Naive B cell (primary cell): Measurements from ENCODE around the gene SSBP2. TPM values are rescaled to one million over a fixed set of nuclear protein-coding genes. Genes with fewer than 3 reads are reported as not detected.
A peak's percentile ranks its signal among the peaks of the same experiment; 100 is the strongest.

Source experiments
- ATAC-seq, 2 donors: fragments of 150-1000 bp; cut with Tn5 transposase; 2 replicates each; pipeline ENCODE4 v1.10.0; 2021; ENCODE audit warnings: low read depth in 2 of 2, mild to moderate bottlenecking in 2 of 2, moderate library complexity in 2 of 2
- DNase-seq: peaks from one replicate; pipeline ENCODE4 v3.0.0; 2022
- H3K27ac Mint-ChIP-seq, 6 donors: one replicate each; pipeline ENCODE4 v1.8.0; 2020 to 2022; ENCODE audit warnings: mild to moderate bottlenecking in 6 of 6, mixed read lengths in 6 of 6, moderate library complexity in 5 of 6, inconsistent platforms in 2 of 6
- H3K27me3 Mint-ChIP-seq, 3 donors: one replicate each; pipeline ENCODE4 v1.8.0; 2021 to 2022; ENCODE audit warnings: mixed read lengths in 3 of 3, mild to moderate bottlenecking in 1 of 3
- H3K36me3 Mint-ChIP-seq, 2 donors: one replicate each; pipeline ENCODE4 v1.8.0; 2020 to 2022; ENCODE audit warnings: mixed read lengths in 2 of 2, inconsistent platforms in 1 of 2, mild to moderate bottlenecking in 1 of 2
- H3K4me1 Mint-ChIP-seq, 3 donors: one replicate each; pipeline ENCODE4 v1.8.0; 2020 to 2022; ENCODE audit warnings: mixed read lengths in 3 of 3, inconsistent platforms in 1 of 3, mild to moderate bottlenecking in 1 of 3, moderate library complexity in 1 of 3
- H3K4me3 Mint-ChIP-seq, 8 donors: one replicate each; pipeline ENCODE4 v1.8.0; 2020 to 2022; ENCODE audit warnings: mild to moderate bottlenecking in 8 of 8, mixed read lengths in 8 of 8, moderate library complexity in 8 of 8, inconsistent platforms in 2 of 8
- H3K9me3 Mint-ChIP-seq, 7 donors: one replicate each; pipeline ENCODE4 v1.8.0; 2020 to 2022; ENCODE audit warnings: mixed read lengths in 7 of 7, mild to moderate bottlenecking in 5 of 7, inconsistent platforms in 2 of 7, moderate library complexity in 1 of 7
- polyA plus RNA-seq, 6 donors: library from polyadenylated mRNA; unstranded; fragments of 300-500 nt; fragmentation: Illumina TruSeq; gene quantifications; one replicate each; pipeline ENCODE4 v1.2.3, GENCODE V29; 2021; ENCODE audit warnings: low read depth in 6 of 6

Gene SSBP2
- polyA plus RNA-seq, 6 donors from 2014 or later: 111 to 202 (median 140) TPM

DNA sequence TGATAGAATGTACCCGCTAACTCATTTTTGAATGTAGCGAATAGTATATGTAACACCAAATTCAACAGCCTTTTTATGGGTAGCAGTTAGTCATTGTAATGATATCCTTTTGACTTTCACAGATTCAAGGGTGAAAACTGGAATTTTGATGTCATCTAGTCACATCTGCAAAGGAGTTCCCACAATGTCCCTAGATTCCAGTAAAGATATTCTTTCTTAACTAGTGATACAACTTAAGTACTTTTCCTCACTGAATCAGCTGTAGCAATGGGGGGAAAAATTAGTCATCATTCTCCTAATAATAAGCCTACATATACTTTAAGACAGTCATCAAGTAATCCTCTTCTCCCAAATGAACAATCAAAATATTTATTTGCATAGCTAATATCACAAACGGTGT lies 11.5 kb upstream of the SSBP2 start:
- no peaks in the 10 kb centered on the region for H3K36me3 Mint-ChIP-seq
- no peak for ATAC-seq
- H3K27me3 Mint-ChIP-seq: no peaks in the 10 kb centered on the region
- peaks cover 8 to 19% (median 10%) of the 10 kb centered on the region in 3 donors for H3K4me1 Mint-ChIP-seq
- no peak for DNase-seq
- no peak overlapping the region for H3K27ac Mint-ChIP-seq
- H3K4me3 Mint-ChIP-seq: no peak overlapping the region
- H3K9me3 Mint-ChIP-seq: no peaks in the 10 kb centered on the region

DNA sequence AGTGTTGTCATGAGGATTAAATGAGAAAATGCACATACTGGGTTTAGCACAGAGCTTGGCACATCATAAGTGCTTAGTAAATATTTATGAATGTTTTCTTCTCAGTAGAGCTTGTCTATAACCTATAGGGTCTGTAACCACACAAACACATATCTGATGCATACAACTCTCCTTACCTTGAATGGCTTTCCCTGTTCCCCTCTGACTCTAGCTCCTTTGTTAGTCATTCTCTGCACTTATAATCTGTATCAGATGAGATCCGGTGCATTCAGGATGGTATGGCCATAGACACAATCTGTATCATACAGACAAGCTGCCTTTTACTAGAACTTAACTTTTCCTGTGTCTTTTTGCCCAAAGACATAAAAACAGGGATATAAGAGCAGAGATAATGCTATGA lies 11.1 kb upstream of the SSBP2 start:
- Mint-ChIP-seq H3K4me1 (peaks cover 8 to 19% (median 10%) of the 10 kb centered on the region in 3 donors), H3K36me3 (no peaks in the 10 kb centered on the region), H3K27ac (no peak overlapping the region), H3K27me3 (no peaks in the 10 kb centered on the region), H3K9me3 (no peaks in the 10 kb centered on the region), H3K4me3 (no peak overlapping the region)
- no peak for DNase-seq
- no peak for ATAC-seq

DNA sequence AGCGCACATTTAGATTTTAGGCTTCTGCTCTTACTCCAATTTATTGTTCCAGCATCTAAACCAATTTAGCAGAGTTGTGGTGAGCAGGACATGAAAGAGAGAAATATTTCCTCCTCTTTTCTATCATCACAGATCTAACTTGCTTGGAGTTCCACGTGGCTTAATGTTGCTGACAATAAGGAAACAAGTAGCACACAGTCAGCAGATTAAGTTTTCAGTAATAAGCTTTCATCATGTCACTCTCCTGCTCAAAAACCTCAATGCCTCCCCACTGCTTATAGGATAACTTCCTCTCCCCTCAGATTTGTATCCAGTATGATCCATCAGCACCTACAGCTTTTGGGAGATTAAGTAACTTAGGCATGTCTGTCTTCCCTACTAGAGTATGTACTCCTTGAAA lies 10.4 kb upstream of the SSBP2 start:
- H3K9me3 Mint-ChIP-seq: no peaks in the 10 kb centered on the region
- no peaks in the 10 kb centered on the region for H3K27me3 Mint-ChIP-seq
- peaks cover 8 to 19% (median 10%) of the 10 kb centered on the region in 3 donors for H3K4me1 Mint-ChIP-seq
- ATAC-seq (no peak), DNase-seq (no peak)
- H3K27ac Mint-ChIP-seq: peak overlapping the region in 1 of 6 donors; percentile 57
- H3K36me3 Mint-ChIP-seq: no peaks in the 10 kb centered on the region
- H3K4me3 Mint-ChIP-seq: no peak overlapping the region

DNA sequence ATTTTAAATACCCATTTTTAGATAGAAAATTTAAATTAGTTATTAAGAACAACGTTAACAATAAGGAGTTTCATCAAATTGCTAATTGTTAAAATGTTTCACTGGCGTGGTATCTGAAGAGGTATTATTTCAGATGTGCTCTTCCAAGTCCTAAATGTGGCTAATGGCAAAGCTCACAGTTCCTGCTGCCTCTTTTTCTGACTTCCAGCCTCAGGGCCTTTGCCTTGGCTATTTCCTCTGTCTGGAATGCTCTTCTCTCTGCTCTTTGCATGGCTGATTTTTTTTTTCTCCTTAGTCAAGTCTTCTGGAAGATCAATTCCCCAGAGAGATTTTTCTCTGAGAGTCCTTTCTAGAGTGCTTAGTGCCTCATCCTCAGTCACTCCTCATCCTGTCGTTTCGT lies 9.6 kb upstream of the SSBP2 start:
- ATAC-seq (no peak), DNase-seq (no peak)
- H3K27ac Mint-ChIP-seq: peak overlapping the region in 1 of 6 donors; percentile 7
- H3K9me3 Mint-ChIP-seq: no peaks in the 10 kb centered on the region
- H3K4me3 Mint-ChIP-seq: no peak overlapping the region
- no peaks in the 10 kb centered on the region for H3K27me3 Mint-ChIP-seq
- H3K4me1 Mint-ChIP-seq: peaks cover 8 to 19% (median 10%) of the 10 kb centered on the region in 3 donors
- no peaks in the 10 kb centered on the region for H3K36me3 Mint-ChIP-seq

DNA sequence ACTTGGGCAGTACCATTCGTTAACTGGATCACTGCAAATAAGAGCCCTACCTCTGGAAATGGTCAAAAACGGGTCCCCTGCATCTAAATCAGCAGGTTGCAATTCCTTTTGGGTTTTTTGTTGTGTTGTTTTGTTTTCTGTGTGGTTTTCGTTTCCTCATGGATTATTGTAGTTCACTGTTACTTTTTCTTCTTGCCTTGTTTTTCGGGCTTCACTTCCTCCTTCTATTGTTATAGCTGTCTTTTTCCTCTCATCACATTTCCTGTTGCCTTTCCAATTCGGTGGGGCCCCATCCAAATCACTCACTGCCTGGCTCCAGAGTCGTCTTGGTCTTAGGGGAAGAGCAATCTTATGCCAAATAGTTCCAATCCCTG lies 8.7 kb upstream of the SSBP2 start:
- H3K9me3 Mint-ChIP-seq: no peaks in the 10 kb centered on the region
- DNase-seq: no peak
- H3K4me3 Mint-ChIP-seq: no peak overlapping the region
- H3K36me3 Mint-ChIP-seq: no peaks in the 10 kb centered on the region
- peak overlapping the region in 2 of 6 donors; percentile 1 to 87 for H3K27ac Mint-ChIP-seq
- no peak for ATAC-seq
- no peaks in the 10 kb centered on the region for H3K27me3 Mint-ChIP-seq
- peaks cover 8 to 19% (median 10%) of the 10 kb centered on the region in 3 donors for H3K4me1 Mint-ChIP-seq

DNA sequence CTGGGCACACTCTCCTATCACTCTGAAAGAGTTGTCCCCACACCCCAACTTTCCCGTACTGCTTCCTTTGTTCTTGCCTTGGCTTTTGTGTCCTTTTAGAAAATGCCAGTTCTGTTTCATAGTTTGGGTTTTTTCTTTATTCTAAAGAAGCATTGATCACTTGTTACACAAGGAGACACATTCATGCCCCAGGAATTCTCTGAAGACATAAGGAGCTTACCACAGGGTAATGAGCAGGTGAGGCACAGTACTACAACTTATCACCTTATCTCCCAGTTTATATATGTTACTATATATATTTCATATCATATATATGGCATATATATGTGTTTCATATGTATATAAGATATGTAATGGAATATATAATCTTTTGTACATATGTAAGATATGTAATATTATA lies 6.5 kb upstream of the SSBP2 start:
- DNase-seq (no peak), ATAC-seq (no peak)
- Mint-ChIP-seq H3K4me1 (peaks cover 8 to 22% (median 10%) of the 10 kb centered on the region in 3 donors), H3K36me3 (no peaks in the 10 kb centered on the region), H3K27me3 (no peaks in the 10 kb centered on the region), H3K4me3 (no peak overlapping the region), H3K9me3 (no peaks in the 10 kb centered on the region), H3K27ac (no peak overlapping the region)

DNA sequence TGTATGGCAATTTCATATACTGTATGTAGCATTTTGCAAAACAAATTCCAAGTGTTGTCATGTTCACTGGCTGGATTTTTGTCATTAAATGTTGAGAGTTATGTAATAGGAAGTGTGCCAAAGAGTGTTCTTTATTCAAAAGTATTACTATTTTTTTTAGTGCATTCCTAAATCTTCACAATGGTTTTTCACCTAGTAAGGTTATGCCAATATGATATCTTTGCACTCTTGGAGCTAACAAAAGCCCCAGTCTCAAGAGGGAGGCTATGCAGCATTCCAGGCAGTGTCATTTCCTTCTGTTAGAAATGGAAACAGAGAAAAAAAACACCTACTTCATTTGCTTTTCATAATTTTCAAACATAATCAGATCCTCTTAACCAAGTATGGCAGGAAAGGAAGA lies 5.1 kb upstream of the SSBP2 start:
- DNase-seq (no peak), ATAC-seq (no peak)
- Mint-ChIP-seq H3K27ac (no peak overlapping the region), H3K4me1 (peaks cover 8 to 25% (median 10%) of the 10 kb centered on the region in 3 donors), H3K9me3 (no peaks in the 10 kb centered on the region), H3K36me3 (no peaks in the 10 kb centered on the region), H3K27me3 (no peaks in the 10 kb centered on the region), H3K4me3 (no peak overlapping the region)

DNA sequence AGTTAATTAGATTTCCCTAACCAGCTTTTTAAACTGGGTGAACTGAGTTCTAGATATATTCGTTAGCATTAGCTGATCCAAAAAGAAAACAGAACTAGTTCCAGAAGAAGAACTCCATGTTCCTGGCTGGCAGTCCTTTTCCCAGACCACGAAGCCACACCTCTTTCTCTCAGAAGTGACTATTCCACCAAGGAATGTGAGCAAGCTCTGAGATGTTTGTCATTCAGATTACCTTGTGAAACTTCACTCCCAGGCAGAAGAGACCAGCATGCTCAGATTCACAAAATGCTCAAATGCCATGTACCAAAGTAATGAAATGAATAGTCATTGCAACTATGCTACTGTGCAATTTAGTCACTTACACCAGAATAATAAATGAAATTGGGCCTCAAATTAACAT lies 4.4 kb upstream of the SSBP2 start:
- Mint-ChIP-seq H3K27me3 (no peaks in the 10 kb centered on the region), H3K27ac (no peak overlapping the region), H3K4me1 (peaks cover 7 to 21% (median 11%) of the 10 kb centered on the region in 3 donors), H3K36me3 (no peaks in the 10 kb centered on the region), H3K4me3 (no peak overlapping the region), H3K9me3 (no peaks in the 10 kb centered on the region)
- ATAC-seq: no peak
- DNase-seq: no peak

DNA sequence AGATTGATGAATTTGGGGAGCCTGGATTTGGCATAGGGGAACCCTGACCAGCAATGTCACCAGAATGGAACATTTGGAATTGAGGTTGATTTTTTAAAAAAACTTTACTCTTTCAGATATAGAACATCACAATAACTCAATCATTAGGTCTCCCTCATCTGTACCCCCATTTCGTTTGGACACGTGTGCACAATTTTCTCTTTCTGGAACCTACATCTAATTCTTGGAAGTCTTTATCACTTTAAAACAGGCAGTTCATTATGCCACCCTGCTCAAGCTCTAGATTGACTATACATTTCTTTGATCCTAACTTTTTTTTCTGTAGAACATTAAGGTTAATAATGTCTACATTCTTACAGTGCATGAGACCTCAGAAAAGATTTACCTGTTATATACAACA lies 3.7 kb upstream of the SSBP2 start:
- DNase-seq (no peak), ATAC-seq (no peak)
- H3K4me3 Mint-ChIP-seq: peak overlapping the region in 1 of 8 donors; percentile 97
- H3K9me3 Mint-ChIP-seq: no peaks in the 10 kb centered on the region
- H3K27me3 Mint-ChIP-seq: no peaks in the 10 kb centered on the region
- H3K36me3 Mint-ChIP-seq: no peaks in the 10 kb centered on the region
- peaks cover 4 to 18% (median 8%) of the 10 kb centered on the region in 3 donors for H3K4me1 Mint-ChIP-seq
- H3K27ac Mint-ChIP-seq: no peak overlapping the region

DNA sequence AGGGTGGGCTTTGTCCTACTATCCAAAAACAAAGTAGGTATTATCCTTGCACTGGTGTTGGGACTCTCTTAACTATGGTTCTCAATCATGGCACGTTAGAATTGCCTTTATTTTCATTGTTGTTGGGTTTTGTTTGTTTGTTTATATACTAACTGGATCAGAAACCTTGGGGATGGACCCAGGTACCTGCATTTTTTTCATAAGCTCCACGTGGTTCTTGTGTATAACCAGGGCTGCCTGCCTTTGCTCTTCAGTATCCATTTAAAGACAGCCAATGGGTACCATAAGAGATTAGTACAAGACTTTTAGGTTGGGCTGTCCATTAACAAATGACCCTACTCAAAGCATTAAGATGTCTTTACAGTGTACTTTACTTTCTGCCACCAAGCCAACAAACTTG lies 2.5 kb upstream of the SSBP2 start:
- DNase-seq (no peak), ATAC-seq (no peak)
- no peaks in the 10 kb centered on the region for H3K36me3 Mint-ChIP-seq
- H3K4me1 Mint-ChIP-seq: peaks cover 9 to 23% (median 13%) of the 10 kb centered on the region in 3 donors
- no peak overlapping the region for H3K27ac Mint-ChIP-seq
- H3K4me3 Mint-ChIP-seq: peak overlapping the region in 4 of 8 donors; percentile 11 to 97 (median 82)
- H3K9me3 Mint-ChIP-seq: no peaks in the 10 kb centered on the region
- no peaks in the 10 kb centered on the region for H3K27me3 Mint-ChIP-seq

DNA sequence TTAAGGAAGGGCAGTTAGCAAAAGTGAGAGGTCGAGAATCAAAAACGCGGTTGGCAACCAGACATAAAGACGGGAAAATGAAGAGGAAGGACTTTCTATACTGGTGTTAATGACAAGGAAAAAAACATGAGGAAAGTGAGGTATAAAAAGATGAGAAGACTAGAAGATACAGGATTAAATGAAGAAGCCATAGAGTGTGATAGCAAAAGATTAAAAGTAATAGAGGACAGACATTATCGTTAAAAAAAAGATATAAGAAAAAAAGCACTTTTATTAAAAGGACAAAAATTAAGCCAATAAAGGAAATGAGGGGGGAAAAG lies 1.7 kb upstream of the SSBP2 start:
- no peaks in the 10 kb centered on the region for H3K27me3 Mint-ChIP-seq
- no peaks in the 10 kb centered on the region for H3K36me3 Mint-ChIP-seq
- ATAC-seq (no peak), DNase-seq (no peak)
- H3K4me1 Mint-ChIP-seq: peaks cover 13 to 32% (median 21%) of the 10 kb centered on the region in 3 donors
- peak overlapping the region in 5 of 8 donors; percentile 58 to 97 (median 94) for H3K4me3 Mint-ChIP-seq
- H3K9me3 Mint-ChIP-seq: no peaks in the 10 kb centered on the region
- H3K27ac Mint-ChIP-seq: peak overlapping the region in 1 of 6 donors; percentile 25

DNA sequence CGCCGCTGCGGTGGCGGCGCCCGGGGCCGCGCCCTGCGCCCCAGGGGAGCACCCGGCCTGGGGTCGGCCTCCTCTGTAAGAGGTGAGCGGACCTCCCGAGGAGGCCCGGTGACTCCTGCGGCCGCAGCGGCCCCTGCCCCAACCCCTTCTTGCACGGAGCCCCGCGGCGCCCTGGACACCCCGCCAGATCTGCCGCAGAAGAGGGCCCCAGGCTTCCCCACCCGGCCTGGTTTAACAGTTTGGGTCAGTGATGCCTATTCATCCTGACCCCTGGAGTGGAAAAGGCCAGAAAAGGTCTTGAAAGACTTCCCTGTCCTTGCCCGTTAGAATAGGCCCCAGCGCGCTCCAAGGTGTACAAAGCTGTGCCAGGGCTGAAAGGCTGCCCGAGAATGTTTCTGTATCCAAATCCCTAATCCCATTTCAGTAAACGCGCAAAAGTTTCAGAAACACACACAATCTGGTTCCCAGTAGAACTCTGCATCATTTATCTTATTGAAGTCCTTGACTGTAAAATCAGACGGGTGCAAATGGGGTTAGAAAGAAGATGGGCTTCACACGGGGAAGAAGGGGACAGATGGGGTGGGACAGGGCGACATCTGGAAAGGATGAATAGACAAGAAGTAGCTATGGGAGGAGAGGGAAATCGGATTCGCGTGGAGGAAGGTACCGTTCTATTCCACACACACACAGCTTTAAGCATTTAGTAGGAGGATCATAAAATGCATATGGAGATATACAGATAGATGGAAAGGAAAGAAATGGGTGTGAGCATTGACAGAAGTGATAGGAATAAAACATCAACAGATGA lies 1.1 kb upstream of the SSBP2 start:
- H3K27ac Mint-ChIP-seq: peak overlapping the region in 5 of 6 donors; percentile 25 to 95 (median 73)
- H3K9me3 Mint-ChIP-seq: no peaks in the 10 kb centered on the region
- no peak for ATAC-seq

DNA sequence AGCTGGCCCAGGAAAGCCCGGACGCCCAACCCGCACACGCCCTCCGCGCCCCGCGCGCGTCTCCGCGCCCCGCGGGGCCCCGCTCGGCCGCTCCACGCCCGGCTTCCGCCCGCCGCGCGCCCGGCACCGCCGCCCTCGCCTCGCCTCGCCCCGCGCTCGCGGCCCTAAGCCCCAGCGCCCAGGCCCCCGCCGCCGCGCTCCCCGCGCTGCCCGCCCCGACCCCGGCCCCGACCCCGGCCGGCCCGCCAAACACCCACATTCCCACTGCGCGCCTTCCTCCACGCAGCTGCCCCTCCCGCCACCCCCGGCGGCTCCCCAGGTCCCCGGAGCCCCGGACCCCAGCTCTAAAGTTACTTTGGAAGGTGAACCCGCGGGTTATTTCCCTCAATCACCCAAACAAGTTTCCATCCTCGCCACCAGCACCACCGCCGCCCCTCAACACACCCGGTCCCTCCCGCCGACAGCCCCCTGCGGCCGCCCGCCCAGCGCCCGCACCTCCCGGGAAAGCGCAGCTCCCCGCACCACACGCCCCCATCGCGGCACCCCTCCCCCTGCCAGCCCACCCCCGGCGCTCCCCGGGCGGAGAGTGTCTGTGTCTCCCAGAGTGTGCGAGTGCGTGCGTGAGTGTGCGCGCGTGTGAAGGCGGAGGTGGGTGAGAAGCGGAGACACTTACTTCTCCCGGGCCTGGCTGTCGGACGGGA lies 439 bp downstream of the SSBP2 start:
- H3K4me1 Mint-ChIP-seq: peaks cover 25 to 42% (median 39%) of the 10 kb centered on the region in 3 donors
- DNase-seq (peak; percentile 50), ATAC-seq (peak; percentile 23 to 27)
- H3K27me3 Mint-ChIP-seq: no peaks in the 10 kb centered on the region
- peak overlapping the region; percentile 94 to 97 (median 96) for H3K27ac Mint-ChIP-seq
- H3K36me3 Mint-ChIP-seq: no peaks in the 10 kb centered on the region
- peak overlapping the region; percentile 91 to 98 (median 95) for H3K4me3 Mint-ChIP-seq
- no peaks in the 10 kb centered on the region for H3K9me3 Mint-ChIP-seq

More for the DNA sequence above, 1.1 kb upstream of the SSBP2 start:
- no peak for DNase-seq
- Mint-ChIP-seq H3K36me3 (no peaks in the 10 kb centered on the region), H3K27me3 (no peaks in the 10 kb centered on the region), H3K4me1 (peaks cover 15 to 34% (median 27%) of the 10 kb centered on the region in 3 donors), H3K4me3 (peak overlapping the region; percentile 66 to 98 (median 95))
